Stimulated activated CD4-positive, alpha-beta T cell treated with anti-CD3 and anti-CD28 coated beads, Interleukin-2, amount 100 ng/mL, for 4 hours (primary cell): ENCODE data around the gene CD59.
"Not testable (repeated sequence)": the region's sequence is repeated elsewhere in the genome, so short reads cannot be mapped to it uniquely, and the experiment has no call there.

Experiments
- DNase-seq: peaks from one replicate; pipeline ENCODE4 v3.0.0-alpha.2; 2020; ENCODE audit warnings: low read depth

The CD59 gene

GRCh38 chr11:33692541-33692940 lies 43.7 kb downstream of the CD59 start:
- DNase-seq = no peak

- no peak for DNase-seq
These were observed 44.2 kb downstream of the CD59 start for GRCh38 chr11:33692013-33692504.

GRCh38 chr11:33691066-33691864 lies 45.0 kb downstream of the CD59 start:
- DNase-seq = no peak

GRCh38 chr11:33690290-33691065 lies 45.7 kb downstream of the CD59 start:
- no peak for DNase-seq

- DNase-seq = no peak
These were observed 46.7 kb downstream of the CD59 start for GRCh38 chr11:33689501-33689900.

- DNase-seq = no peak
These were observed 47.1 kb downstream of the CD59 start for GRCh38 chr11:33689085-33689484.

- no peak for DNase-seq
These were observed 48.3 kb downstream of the CD59 start for GRCh38 chr11:33687733-33688479.

- no peak for DNase-seq
These were observed 51.1 kb downstream of the CD59 start for GRCh38 chr11:33685082-33685481.

GRCh38 chr11:33684003-33684706 lies 52.1 kb downstream of the CD59 start:
- no peak for DNase-seq

GRCh38 chr11:33682446-33682845 lies 53.8 kb downstream of the CD59 start:
- DNase-seq = no peak

GRCh38 chr11:33682019-33682418 lies 54.2 kb downstream of the CD59 start:
- DNase-seq = no peak

GRCh38 chr11:33678616-33679015 lies 57.6 kb downstream of the CD59 start:
- DNase-seq = not testable (repeated sequence)

GRCh38 chr11:33674035-33674814 lies 62.0 kb downstream of the CD59 start:
- no peak for DNase-seq

- no peak for DNase-seq
These were observed 64.0 kb downstream of the CD59 start for GRCh38 chr11:33672273-33672672.

- no peak for DNase-seq
These were observed 65.8 kb downstream of the CD59 start for GRCh38 chr11:33670250-33671011.

GRCh38 chr11:33669598-33670249 lies 66.5 kb downstream of the CD59 start:
- no peak for DNase-seq

GRCh38 chr11:33668951-33669596 lies 67.1 kb downstream of the CD59 start:
- DNase-seq = no peak

- no peak for DNase-seq
These were observed 67.8 kb downstream of the CD59 start for GRCh38 chr11:33668468-33668825.

- no peak for DNase-seq
These were observed 68.3 kb downstream of the CD59 start for GRCh38 chr11:33667819-33668467.
